Stimulated activated CD4-positive, alpha-beta T cell treated with anti-CD3 and anti-CD28 coated beads, Interleukin-1b, Interleukin-23, amount 100 ng/mL, for 24 hours (primary cell): ENCODE data around the gene UBE2R2.
"Not testable (repeated sequence)": the region's sequence is repeated elsewhere in the genome, so short reads cannot be mapped to it uniquely, and the experiment has no call there.

ENCODE experiments used
- DNase-seq, 4 experiments: peaks; one replicate each; pipeline ENCODE4 v3.0.0-alpha.2; 2020; ENCODE audit warnings: low read depth in 4 of 4, low spot score in 1 of 4

Gene UBE2R2

DNA sequence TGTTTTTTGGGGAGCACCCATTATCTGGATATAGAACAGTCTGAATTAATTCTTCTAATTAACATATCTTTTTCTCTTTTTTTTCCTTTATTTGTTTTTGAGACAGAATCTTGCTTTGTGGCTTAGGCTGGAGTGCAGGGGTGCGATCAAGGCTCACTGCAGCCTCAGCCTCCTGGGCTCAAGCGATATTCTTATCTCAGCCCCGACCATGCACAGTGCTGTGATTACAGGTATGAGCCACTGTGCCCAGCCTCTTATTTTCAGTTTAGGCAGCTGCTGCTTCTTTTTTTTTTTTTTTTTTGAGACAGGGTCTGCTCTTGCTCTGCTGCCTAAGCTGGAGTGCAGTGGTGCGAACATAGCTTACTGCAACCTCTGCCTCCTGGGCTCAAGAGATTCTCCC lies 20.2 kb downstream of the UBE2R2 start:
- no peak for DNase-seq

DNA sequence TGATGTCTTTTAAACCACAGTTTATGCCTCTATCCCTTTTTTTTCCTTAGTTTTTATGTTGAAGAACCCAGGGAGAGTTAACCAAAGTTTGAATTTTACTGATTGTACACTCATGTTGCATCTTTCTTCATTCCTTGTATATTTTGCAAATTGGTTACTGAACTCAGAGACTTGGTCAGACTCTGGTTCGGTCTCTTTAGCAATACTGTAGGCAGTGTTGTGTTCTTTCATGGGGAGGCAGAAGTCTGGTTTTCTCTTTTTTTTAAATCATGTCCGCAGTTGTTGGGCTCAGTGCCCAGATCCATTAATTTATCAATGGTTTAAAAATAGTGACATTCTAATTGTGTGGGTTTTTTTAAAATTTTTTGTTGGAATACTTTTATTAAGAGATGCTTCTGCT lies 23.4 kb downstream of the UBE2R2 start:
- DNase-seq: no peak

DNA sequence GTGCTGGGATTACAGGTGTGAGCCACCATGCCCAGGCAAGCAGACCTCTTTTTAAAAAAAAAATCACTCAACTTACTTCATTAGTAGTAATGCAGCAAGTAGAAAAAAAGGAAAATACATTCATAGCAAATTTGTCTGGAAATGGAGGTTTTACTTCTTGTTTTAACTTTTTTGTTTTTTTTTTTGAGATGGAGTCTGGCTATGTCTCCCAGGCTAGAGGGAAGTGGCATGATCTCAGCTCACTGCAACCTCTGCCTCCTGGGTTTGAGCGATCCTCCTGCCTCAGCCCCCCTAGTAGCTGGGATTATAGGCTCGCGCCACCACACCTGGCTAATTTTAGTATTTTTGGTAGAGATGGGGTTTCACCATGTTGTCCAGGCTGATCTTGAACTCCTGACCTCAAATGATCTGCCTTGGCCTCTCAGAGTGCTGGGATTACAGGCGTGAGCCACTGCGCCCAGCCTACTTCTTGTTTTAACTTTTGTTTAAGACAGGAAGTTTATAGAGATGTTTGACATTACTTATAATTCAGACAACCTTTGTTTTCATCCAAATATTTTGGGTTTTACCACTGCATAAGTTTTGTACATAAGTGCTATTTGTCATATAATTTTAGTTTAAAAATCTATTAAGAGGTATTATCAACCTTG lies 26.5 kb downstream of the UBE2R2 start:
- DNase-seq: no peak

DNA sequence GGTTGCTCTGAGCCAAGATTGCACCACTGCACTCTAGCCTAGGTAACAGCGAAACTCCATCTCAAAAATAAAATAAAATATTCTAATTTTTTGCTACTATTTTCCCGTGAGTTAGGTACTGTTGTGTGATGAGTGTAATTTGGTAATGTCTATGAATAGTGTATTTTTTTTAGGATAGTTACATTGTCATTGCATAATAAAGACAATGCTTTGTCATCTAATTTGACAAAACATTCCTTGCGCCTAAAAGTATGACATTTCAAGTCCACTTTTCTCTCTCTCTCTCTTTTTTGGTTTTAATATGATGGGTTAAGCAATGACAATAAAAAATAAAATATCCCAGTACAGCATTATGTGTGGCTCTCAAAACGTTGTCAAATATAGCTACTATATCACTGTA lies 29.3 kb downstream of the UBE2R2 start:
- DNase-seq: no peak

DNA sequence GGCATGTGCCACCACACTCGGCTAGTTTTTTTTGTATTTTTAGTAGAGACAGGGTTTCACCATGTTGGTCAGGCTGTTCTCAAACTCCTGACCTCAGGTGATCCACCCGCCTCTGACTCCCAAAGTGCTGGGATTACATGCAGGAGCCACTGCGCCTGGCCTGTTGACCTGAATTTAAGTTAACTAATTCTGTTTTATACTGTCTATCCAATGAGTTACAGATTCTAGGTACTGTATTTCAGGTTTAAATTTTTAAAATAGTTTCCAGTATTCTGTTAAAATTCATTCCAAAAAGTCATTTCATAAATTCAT lies 30.9 kb downstream of the UBE2R2 start:
- DNase-seq: not testable (repeated sequence)

DNA sequence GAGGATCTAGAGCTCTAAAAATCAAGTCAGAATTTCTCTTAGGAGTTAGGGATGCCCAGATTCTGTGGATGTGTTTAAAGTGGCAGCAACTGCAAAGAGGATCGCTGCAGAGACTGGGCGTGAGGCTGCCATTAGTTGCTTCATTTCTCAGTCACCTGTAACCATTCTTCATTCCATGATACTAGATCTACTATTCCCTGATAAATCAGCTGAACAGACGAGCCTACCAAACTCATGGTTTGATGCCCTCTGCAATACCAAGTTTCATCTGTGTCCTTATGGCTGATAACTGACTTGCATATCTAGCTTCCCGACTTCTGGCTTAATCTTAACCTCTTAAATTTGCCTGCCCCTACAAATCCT lies 33.3 kb downstream of the UBE2R2 start:
- no peak for DNase-seq

DNA sequence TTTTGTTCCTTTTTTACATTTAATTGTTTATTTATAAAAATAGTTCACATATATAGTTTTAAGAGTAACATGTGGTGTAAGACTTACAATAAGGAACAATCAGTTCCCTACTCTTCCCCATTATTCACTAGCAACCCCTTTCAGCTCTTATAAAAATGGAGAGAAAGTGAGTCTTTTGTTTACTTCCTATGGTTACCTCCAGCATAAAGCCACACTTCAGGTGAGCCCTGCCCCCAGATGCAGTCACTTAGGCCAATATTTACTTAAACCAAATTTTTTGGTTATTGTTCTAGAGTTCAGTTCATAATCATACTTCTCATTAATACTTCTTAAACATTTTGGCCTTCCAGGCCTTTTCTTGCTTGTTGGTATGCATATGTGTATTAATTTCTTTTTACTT lies 33.7 kb downstream of the UBE2R2 start:
- DNase-seq: no peak

DNA sequence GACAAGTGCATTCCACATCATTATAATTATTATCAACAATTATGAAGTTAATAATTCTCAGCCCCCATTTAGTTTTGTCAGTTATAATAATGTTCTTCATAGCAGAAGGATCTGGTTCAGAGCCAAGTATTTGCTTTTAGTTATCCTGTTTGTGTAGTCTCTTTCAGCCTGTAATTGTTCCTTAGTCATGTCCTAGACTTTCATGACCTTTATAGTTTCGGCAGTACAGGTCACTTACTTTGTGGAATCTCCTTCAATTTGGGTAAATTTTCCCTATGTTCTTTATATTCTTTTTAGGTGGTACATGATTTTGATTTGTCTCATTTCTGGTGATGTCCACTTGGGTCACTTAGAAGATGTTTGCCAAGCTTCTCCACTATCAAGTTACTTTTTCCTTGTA lies 34.3 kb downstream of the UBE2R2 start:
- DNase-seq: no peak

DNA sequence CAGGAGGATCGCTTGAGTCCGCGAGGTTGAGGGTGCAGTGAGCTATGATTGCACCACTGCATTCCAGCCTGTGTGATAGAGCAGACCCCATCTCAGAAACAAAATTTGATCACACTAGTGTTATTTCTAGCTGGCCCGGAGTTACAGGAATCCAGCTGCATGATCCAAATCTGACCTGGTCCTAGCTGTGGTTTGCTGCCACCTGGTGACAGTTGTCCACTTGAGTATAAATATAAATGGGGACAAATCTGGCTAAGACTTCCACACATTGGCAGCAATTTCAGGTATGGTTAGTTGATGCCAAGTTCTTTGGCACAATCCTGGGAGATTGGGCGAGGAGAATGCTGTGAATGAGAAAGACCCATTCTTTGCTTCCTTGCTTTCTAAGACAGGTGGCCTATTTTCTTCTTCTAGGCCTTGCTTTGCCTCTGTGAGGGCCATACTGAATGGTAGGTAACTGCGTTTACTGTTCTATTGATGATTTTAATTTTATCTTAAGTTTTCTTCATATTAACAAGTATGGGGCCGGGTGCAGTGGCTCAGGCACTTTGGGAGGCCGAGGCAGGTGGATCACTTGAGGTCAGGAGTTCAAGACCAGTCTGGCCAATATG lies 35.4 kb downstream of the UBE2R2 start:
- DNase-seq: peak in 1 of 4 experiments; percentile 10

DNA sequence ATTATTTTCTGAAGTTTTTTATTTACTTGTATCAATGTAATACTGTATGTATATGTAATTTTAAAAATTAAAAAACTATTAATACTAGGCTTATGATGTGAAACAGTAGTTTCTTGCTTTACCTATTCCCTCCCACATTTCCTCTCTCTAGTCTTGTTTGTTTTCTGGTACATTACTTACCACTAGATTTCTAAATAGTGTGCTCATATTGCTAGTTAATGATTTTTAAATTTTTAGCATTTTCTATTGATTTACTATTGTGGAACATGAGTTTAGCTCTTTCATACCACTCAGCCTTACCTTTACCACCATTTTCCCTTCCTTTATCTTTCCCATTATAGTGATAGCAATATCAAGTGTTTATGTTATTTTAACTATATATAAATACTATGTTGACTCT lies 39.3 kb downstream of the UBE2R2 start:
- DNase-seq: no peak

DNA sequence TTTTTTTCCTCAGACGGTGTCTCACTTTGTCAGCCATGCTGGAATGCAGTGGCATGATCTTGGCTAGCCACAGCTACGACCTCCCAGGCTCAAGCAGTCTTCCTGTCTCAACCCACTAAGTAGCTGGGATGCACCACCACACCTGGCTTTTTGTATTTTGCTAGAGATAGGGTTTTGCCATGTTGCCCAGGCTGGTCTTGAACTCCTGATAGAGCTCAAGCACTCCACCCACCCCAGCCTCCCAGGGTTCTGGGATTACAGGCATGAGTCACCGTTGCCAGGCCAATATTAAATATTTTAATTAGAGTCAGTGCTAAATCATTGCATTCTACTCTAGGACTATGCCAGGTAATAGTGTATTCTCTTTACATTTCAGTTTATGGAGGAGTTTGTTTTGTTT lies 41.5 kb downstream of the UBE2R2 start:
- DNase-seq: no peak

DNA sequence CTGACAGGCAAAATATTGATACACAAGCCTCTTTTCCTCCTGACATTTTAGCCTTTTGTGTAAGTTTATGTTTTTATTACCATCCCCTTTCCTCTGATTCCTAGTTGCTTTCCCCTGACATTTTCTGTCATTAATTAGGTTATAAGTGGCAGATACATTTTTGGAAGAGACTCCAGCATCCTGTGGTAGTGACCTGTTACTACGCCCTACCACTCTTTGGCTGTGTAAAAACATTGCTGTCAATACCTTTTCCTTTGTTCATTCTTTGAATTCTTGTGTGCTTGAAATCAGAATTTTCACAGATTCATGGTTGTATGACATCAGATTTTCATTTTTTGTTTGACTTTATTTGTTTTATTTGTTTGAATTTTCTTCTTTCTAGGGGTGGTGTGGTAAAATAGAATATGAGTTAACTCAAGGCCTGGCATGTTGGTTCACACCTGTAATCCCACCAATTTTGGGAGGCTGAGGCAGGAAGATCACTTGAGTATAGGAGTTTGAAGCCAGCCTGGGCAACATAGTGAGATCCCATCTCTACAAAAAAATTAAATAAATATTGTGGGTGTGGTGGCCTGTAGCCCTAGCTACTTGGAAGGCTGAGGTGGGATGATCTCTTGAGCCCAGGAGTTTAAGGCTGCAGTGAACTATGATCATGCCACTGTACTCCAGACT lies 43.4 kb downstream of the UBE2R2 start:
- DNase-seq: no peak

DNA sequence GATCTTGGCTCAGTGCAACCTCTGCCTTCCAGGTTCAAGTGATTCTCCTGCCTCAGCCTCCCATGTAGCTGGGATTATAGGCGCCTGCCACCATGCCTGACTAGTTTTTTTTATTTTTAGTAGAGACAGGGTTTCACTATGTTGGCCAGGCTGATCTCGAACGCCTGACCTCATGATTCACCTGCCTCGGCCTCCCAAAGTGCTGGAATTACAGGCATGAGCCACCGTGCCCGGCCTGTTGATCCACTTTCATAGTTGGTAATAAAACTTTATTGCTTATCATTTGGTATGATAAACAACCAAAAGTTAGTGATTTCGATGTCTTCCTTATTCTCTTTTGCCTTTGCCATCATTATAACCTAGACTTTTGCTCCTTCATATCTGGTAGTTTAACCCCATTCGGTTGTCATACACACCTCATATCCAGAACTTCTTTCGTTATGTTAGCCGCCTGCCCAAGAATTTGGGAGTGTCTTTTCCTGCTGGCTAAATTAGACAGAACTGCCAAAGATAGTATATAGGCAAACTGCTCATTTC lies 45.0 kb downstream of the UBE2R2 start:
- DNase-seq: no peak

DNA sequence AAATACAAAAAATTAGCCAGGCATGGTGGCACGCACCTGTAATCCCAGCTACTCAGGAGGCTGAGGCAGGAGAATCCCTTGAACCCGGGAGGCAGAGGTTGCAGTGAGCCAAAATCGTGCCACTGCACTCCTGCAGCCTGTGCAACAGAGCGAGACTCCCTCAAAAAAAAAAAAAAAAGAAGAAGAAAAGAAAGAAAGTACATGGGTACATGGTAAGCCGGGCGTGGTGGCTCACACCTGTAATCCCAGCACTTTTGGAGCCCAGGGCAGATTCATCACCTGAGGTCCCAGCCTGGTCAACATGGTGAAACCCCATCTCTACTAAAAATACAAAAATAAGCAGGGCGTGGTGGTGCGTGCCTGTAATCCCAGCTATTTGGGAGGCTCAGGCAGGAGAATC lies 46.1 kb downstream of the UBE2R2 start:
- DNase-seq: not testable (repeated sequence)

DNA sequence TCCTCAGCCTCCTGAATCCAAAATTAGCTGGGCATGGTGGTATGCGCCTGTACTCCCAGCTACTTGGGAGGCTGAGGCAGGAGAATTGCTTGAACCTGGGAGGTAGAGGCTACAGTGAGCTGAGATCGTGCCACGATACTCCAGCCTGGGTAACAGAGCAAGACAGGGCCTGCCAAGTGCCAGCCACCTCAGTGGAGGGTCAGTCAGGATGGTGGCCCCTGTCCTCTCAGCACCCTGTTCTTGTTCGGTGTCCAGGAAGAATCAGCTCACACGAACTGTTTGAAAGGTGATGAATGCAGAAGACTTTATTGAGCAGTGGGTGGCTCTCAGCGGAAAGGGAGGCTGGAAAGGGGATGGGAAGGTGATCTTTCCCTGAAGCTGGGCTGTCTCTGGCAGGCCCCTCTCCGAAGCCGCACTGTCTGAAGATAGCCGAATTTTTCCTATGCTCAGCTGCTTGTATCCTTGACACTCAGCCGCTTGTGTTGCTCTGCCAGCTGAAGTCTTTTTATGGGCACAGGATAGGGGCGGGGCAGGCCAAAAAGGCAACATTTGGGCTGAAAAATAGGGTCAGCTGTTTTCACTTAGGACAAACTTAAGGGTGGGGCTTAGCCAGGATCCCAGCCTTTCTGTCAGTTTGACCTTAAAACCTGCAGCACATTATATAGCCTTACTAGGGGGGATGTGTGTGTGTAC lies 50.9 kb downstream of the UBE2R2 start:
- DNase-seq: no peak

DNA sequence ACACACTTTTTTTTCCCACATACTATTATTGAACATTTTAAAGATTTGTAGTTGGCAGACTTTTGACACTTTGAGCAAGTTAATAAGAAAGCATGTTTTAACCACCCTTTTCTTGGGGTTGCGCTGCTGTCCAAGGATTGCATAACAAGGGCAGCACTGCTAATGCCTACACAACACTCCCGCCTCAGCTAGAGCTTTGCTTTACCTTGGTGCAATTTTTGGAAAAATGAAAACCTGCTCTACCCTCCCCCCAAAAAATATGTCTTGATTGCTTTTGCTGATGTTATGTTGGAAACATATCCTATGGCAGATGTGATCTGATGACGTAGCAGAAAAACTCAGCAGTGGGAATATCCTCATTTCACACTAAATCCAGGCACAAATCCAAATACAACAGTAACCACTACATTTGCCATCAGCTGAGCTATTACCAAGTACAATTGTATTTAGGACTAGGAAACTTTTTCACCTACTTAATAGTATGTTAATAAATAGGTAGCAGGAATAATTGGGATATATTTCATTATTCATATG lies 51.5 kb downstream of the UBE2R2 start:
- no peak for DNase-seq

DNA sequence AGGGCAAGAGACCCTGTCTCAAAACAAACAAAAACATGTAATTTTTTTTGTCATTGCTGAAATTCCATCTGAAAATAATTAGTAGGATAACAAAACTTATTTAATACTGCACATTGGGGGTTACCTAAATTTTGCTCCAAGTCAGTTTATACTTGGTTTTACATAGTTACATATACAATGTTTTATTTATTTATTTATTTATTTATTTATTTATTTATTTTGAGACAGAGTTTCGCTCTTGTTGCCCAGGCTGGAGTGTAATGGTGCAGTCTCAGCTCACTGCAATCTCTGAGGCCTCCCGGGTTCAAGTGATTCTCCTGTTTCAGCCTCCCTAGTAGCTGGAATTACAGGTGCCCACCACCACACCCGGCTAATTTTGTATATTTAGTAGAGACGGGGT lies 52.3 kb downstream of the UBE2R2 start:
- DNase-seq: not testable (repeated sequence)

DNA sequence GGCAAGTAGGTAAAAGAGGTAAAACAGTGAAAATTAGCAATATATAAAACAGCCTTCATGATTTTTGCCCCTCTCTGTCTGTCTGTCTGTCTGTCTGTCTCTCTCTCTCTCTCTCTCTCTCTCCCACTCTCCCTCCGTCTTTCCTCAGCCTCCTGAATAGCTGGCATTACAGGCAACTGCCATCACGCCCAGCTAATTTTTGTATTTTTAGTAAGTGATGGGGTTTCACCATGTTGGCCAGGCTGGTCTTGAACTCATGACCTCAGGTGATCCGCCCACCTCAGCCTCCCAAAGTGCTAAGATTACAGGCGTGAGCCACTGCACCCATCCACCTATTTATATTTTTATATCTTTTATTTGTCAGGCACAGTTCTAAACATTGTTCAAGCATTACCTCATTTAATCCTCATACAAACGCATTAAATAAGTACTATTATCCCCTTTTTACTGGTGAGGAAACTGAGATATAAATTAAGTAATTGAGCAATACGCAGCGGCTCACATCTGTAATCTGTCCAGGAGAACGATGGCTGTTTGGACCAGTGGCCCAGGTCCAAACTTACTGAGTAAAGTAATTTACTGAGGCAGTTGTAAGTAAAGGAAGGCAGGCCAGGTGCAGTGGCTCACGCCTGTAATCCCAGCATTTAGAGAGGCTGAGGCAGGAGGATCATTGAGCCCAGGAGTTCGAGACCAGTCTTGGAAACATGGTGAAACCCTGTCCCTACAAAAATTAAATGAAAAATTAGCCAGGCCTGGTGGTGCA lies 60.9 kb downstream of the UBE2R2 start:
- no peak for DNase-seq

DNA sequence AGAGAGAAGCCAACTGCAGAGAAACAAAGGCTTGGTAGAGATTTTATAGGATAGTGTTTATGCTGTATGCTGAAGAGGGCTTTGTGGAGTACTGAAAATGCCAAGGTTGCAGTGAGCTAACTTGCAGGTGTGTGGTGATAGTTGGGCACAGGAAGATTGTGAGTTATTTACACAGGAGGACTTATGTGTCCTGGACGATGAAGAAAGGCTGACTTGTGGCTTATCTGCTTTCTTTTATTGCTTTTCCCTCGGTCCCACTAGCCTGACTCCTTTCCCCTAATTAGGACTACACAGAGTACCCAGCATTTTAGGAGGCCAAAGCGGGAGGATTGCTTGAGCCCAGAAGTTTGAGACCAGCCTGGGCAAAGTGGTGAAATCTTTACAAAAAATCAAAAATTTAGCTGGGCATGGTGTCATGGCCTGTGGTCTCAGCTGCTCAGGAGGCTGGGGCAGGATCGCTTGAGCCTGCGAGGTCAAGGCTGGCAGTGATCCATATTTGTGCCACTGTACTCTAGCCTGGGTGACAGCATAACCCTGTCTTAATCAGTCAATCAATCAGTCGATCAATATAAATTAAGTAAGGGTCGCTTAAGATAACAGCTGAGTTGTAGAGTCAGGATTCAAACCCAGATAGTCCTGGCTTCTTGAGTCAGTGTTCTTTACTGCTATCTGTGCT lies 61.9 kb downstream of the UBE2R2 start:
- DNase-seq: no peak
